Peyer's patch (tissue), 4 donors: Measurements from ENCODE around the gene DPYD.

Experiments used
- POLR2A ChIP-seq, 2 donors: fragments of 450-650 bp; IDR thresholded peaks; one replicate each; pipeline ENCODE4 v1.5.1; 2017; ENCODE audit warnings: antibody characterized with exemption in 2 of 2, mild to moderate bottlenecking in 2 of 2, moderate library complexity in 2 of 2
- TF ChIP-seq, protein P1 (sequence below), 6 experiments: fragments of 450-650 bp in 4 of 6; fragments of 200-600 bp in 2 of 6; sonication (generic) in 1 of 6; IDR thresholded peaks; one replicate each; pipeline ENCODE4 v1.5.1; 2017 to 2019; ENCODE audit warnings: antibody characterized with exemption in 6 of 6, mild to moderate bottlenecking in 3 of 6, moderate library complexity in 1 of 6

- TF ChIP-seq, protein P1, sequence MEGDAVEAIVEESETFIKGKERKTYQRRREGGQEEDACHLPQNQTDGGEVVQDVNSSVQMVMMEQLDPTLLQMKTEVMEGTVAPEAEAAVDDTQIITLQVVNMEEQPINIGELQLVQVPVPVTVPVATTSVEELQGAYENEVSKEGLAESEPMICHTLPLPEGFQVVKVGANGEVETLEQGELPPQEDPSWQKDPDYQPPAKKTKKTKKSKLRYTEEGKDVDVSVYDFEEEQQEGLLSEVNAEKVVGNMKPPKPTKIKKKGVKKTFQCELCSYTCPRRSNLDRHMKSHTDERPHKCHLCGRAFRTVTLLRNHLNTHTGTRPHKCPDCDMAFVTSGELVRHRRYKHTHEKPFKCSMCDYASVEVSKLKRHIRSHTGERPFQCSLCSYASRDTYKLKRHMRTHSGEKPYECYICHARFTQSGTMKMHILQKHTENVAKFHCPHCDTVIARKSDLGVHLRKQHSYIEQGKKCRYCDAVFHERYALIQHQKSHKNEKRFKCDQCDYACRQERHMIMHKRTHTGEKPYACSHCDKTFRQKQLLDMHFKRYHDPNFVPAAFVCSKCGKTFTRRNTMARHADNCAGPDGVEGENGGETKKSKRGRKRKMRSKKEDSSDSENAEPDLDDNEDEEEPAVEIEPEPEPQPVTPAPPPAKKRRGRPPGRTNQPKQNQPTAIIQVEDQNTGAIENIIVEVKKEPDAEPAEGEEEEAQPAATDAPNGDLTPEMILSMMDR (IDR thresholded peaks at IDR 0.05), result no peak
- TF ChIP-seq POLR2A (IDR thresholded peaks at IDR 0.05), result no peak
These were observed 348.3 kb downstream of the DPYD start for GRCh38 chr1:97572561-97572960.
